HG02763 (cell line): ENCODE measurements around the gene GALNTL6.
"Not testable (repeated sequence)": the region's sequence is repeated elsewhere in the genome, so short reads cannot be mapped to it uniquely, and the experiment has no call there.

ENCODE experiments used
- ATAC-seq: cut with Tn5 transposase; IDR thresholded peaks from one replicate; pipeline ENCODE4 v1.9.1; 2021; ENCODE audit warnings: mild to moderate bottlenecking, moderate library complexity; ENCODE audit not compliant: unreplicated experiment

GALNTL6 gene

DNA sequence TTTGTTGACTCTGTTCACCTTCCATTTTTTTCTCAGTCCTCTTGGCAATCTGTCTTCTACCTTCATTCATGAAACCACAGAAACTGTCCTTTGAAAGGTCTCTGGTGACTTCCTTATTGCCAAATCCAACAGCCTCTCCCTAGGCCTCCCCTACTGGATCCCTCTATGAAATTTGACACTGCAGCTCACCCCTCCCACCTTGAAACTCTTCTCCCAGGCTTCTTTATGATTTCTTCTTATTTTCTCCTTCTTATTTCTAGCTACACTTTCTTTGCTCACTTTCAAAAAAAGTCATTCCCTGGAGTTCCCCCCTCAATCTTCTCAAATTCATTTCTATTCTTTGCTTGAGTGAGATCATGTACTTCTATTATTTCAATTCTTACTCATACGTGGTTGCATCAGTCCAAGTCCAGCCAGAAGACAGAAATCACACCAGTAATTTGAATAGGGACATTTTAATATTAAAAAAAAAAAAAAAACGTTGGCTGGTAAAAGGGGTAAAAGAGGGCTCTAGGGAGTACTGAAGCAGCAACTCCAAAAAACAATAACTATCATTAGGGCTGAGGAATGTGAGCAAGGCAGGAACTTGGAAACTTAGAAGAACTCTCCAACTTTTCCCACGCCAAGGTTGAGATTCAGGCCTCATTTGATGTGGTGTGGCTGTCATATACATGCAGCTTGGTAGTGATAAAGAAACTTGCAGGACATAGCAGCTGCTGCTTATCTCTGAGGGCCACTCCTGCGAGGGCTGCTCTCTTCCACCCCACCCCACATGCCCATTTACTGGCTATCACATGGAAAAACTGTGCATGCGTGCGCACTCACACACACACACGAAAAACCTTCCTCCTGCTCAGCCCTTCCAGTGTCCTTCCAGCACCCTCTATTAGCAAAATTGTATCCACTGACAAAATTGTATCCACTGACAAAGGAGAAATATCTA, 1185.6 kb downstream of the GALNTL6 start:
- ATAC-seq, result no peak

- ATAC-seq, result no peak
Observed at GRCh38 chr4:173001571-173001970, 1188.4 kb downstream of the GALNTL6 start.

- ATAC-seq, result no peak
Observed at GRCh38 chr4:173002830-173003561, 1189.8 kb downstream of the GALNTL6 start.

DNA sequence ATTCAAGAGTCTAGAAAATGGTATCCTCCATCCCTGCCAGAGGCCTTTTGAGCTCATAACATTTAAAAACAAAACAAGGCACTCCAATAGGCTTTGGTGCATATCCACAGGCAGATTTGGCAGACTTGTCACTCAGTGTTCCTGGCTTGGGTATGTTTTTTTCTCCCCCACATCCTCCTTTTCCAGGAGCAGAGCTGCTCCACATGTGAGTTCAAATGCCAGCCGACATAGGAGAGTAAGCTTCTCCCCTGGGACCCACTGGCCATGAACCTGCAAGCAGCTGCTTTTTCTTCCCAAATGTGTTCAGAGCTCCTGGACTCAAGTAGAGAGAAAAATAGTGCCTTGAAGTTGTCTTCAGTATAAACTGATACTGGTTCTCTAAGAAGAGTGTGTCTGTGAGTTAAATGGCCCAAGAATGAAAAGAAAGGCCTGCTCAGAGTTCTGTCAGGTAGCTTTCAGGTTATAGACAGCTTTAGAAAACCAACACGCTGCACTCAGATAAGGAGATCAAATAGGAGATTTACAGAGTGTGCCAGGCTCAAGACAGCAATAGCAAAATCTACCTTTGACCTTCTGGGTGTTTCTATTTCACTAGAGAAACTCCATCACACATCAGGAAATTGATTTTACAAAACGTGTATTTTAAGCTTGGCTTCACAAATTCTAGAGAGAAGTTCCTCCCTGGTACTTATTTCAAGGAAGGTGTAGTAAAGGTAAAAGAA, 1192.9 kb downstream of the GALNTL6 start:
- no peak for ATAC-seq

GRCh38 chr4:173008436-173008835, 1195.2 kb downstream of the GALNTL6 start:
- no peak for ATAC-seq

DNA sequence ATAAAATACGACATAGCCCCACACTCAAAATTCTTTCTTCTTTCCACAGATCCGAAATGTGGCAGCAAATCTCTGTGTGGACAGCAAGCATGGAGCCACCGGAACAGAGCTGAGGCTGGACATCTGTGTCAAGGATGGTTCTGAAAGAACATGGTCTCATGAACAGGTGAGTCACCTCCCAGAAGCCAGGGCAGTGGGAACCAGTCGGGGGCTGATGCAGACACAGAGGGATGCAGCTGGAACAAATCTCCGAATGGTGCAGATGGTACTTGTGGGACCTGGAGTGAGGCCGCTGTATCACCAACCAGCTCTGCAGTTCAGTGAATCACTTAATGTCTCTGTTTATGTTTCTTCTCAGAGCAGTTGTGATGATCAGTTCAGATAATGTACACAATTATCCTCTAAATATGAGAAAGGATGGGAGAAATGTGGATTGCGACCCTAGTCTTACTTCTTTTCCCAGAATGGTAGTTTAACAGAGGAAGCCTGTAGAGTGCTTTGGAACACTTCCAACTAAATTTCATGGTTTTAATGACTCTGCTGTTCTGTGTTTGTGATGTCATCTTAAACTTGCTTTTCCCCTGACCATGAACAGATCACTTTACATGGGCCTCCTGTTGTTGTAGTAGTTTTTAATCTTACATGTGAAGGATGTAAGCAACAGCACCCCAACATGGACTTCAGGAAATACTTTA, 1196.1 kb downstream of the GALNTL6 start:
- ATAC-seq, result no peak

GRCh38 chr4:173012608-173013007, 1199.4 kb downstream of the GALNTL6 start:
- ATAC-seq, result no peak

- ATAC-seq, result peak; percentile 48
Observed at GRCh38 chr4:173013232-173013930, 1200.2 kb downstream of the GALNTL6 start.

- no peak for ATAC-seq
Observed at GRCh38 chr4:173014113-173014558, 1200.9 kb downstream of the GALNTL6 start.

- no peak for ATAC-seq
Observed at GRCh38 chr4:173014836-173015235, 1201.6 kb downstream of the GALNTL6 start.

GRCh38 chr4:173017802-173018201, 1204.6 kb downstream of the GALNTL6 start:
- ATAC-seq, result no peak

GRCh38 chr4:173018446-173018845, 1205.2 kb downstream of the GALNTL6 start:
- no peak for ATAC-seq

DNA sequence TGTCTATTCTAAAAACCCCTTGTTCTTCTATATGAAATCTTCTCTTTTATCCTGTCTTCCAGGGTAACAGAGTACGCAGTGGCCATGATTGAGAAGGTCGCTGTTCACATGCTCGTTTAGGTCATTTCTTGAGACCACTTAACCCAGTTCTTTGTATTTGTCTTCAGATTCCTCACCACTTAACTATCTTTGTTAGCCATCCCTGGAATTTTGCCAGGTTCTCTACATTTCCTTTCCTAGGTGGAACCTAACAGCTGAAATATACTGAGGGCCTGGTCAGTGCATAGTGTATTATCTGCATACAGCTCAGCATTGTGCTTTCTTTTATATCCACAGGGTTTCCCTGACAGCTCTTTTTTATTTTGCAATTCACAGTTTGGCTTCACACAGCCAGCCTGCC, 1206.5 kb downstream of the GALNTL6 start:
- ATAC-seq, result no peak

GRCh38 chr4:173021746-173022573, 1208.8 kb downstream of the GALNTL6 start:
- not testable (repeated sequence) for ATAC-seq

- ATAC-seq, result no peak
Observed at GRCh38 chr4:173024203-173024602, 1211.0 kb downstream of the GALNTL6 start.

- ATAC-seq, result peak; percentile 66
Observed at GRCh38 chr4:173025131-173025530, 1211.9 kb downstream of the GALNTL6 start.

DNA sequence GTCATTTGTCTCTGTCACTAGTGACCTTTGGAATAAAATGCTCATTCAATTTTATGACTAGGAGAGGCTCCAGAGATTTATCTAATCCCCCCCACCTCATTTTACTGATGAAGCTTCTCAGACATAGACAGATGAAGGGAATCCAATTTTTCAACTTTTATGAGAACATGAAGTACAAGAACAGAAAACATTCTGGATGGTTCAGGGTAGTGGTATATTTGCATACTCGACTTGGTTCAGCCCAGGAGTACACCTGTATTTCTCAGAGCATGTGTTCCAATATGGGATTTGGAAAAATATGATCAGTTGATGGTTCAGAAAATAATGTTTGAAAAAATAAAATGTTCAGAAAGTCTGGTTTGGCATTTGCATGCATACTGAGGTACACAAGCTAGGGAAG, 1224.0 kb downstream of the GALNTL6 start:
- no peak for ATAC-seq

DNA sequence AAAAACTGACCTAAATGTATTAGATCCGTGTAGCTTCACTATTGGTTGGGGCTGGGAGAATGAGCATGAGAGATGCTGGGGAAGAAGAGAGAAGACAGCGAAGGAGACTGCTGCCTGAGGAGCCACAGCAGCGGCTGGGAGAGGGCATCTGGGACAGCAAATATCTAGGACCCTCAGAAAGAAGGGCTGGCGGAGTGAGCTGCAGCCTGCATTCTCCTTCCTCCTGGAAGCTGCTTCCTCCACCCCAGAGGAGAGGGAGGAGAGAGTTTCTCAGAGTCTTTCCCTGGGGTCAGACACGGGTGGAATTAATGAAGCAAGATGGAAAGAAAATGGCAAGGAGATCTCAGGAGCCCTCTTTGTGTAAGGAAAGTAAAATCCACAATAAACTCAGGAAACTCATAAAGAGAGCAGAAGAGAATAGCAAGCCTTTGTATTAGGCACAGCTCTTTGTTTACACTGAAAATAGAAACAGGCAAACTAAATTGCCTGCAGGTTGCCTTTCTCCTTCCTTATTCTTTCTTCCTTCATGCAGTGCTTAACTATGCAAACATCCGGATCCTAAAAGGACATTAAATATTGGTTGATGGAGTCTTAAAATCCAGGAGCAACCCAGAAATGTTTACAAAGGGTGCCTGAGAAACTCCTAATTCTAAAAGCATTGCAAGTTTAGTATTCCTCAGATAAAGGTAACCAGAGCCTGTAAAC, 1225.1 kb downstream of the GALNTL6 start:
- no peak for ATAC-seq
